C4-2B (cell line): ENCODE results near the gene GRIN1.

Experiments used
- H3K27ac ChIP-seq: fragments of 450-650 bp; 2 replicates; pipeline ENCODE4 v1.5.1; 2017
- CTCF ChIP-seq: fragments of 450-650 bp; conservative IDR thresholded peaks from 2 replicates; pipeline ENCODE4 v1.5.1; 2017; ENCODE audit warnings: mild to moderate bottlenecking
- ZFX ChIP-seq: fragments of 450-650 bp; IDR thresholded peaks from 2 replicates; pipeline ENCODE4 v1.6.1; 2017

GRIN1 gene

GRCh38 chr9:137168573-137168903, 29.6 kb downstream of the GRIN1 start:
- TF ChIP-seq ZFX: no peak
- TF ChIP-seq CTCF: no peak
- peak overlapping the region; percentile 100 for H3K27ac ChIP-seq

GRCh38 chr9:137168904-137169856, 30.2 kb downstream of the GRIN1 start:
- H3K27ac ChIP-seq: peak overlapping the region; percentile 100
- TF ChIP-seq CTCF (no peak; the same call in 1 of the 2 replicates), ZFX (peak; percentile 53)

- TF ChIP-seq CTCF (no peak), ZFX (peak; percentile 33)
- peak within 1 kb of the TSS; percentile 100 for H3K27ac ChIP-seq
Observed at GRCh38 chr9:137169896-137170358, 31.0 kb downstream of the GRIN1 start, which contains the start of gene LRRC26. Gene LRRC26, minus strand, starts transcription at chr9:137170051. Its CDS starts 108 bp downstream, at chr9:137169943.

- TF ChIP-seq CTCF: no peak
- TF ChIP-seq ZFX: no peak
- H3K27ac ChIP-seq: peak overlapping the region; percentile 100
Observed at GRCh38 chr9:137170486-137171148, 31.7 kb downstream of the GRIN1 start.

- peak overlapping the region; percentile 100 for H3K27ac ChIP-seq
- TF ChIP-seq ZFX: no peak
- TF ChIP-seq CTCF: no peak
Observed at GRCh38 chr9:137171149-137171900, 32.4 kb downstream of the GRIN1 start.

GRCh38 chr9:137172901-137173795, 34.2 kb downstream of the GRIN1 start:
- peak overlapping the region; percentile 100 for H3K27ac ChIP-seq

More at GRCh38 chr9:137172901-137173795, 34.2 kb downstream of the GRIN1 start:
- TF ChIP-seq CTCF: no peak
- peak; percentile 32; the same call in 1 of the 2 replicates for TF ChIP-seq ZFX
